Astrocyte (in vitro differentiated cells and primary cell): ENCODE results near the gene ATP2C2.

Experiments used
- CTCF ChIP-seq: IDR thresholded peaks from 2 replicates; pipeline ENCODE4 v1.5.1; 2011; ENCODE audit warnings: low read depth, mild to moderate bottlenecking, inconsistent platforms, low read length, moderate library complexity; ENCODE audit not compliant: insufficient read depth
- EZH2 ChIP-seq: IDR thresholded peaks from 2 replicates; pipeline ENCODE4 v1.6.1; 2012; ENCODE audit warnings: mild to moderate bottlenecking, low read length, inconsistent platforms; ENCODE audit not compliant: insufficient read depth

- TF ChIP-seq EZH2 (no peak), CTCF (no peak)
These were observed 37.9 kb downstream of the ATP2C2 start for GRCh38 chr16:84406006-84406963.
